Endothelial cell (in vitro differentiated cells): ENCODE measurements around the gene DUOXA2. TPM values are rescaled to one million over a fixed set of nuclear protein-coding genes. Genes with fewer than 3 reads are reported as not detected.

Source experiments
- DNase-seq: peaks from one replicate; pipeline ENCODE4 v3.0.0; 2021; ENCODE audit warnings: low spot score
- H3K27ac Mint-ChIP-seq: one replicate; pipeline ENCODE4 v1.8.0; 2021; ENCODE audit warnings: mixed read lengths, inconsistent platforms; ENCODE audit not compliant: unreplicated experiment
- H3K27me3 Mint-ChIP-seq: one replicate; pipeline ENCODE4 v1.8.0; 2021; ENCODE audit warnings: mild to moderate bottlenecking, moderate library complexity, mixed read lengths, inconsistent platforms; ENCODE audit not compliant: unreplicated experiment
- H3K36me3 Mint-ChIP-seq: one replicate; pipeline ENCODE4 v1.8.0; 2021; ENCODE audit warnings: mild to moderate bottlenecking, low read depth, mixed read lengths, inconsistent platforms; ENCODE audit not compliant: unreplicated experiment
- H3K4me1 Mint-ChIP-seq: one replicate; pipeline ENCODE4 v1.8.0; 2021; ENCODE audit warnings: mild to moderate bottlenecking, mixed read lengths, inconsistent platforms; ENCODE audit not compliant: unreplicated experiment
- H3K4me3 Mint-ChIP-seq: one replicate; pipeline ENCODE4 v1.8.0; 2021; ENCODE audit warnings: mild to moderate bottlenecking, mixed read lengths, inconsistent platforms; ENCODE audit not compliant: unreplicated experiment
- H3K9me3 Mint-ChIP-seq: one replicate; pipeline ENCODE4 v1.8.0; 2021; ENCODE audit warnings: mixed read lengths, inconsistent platforms; ENCODE audit not compliant: unreplicated experiment
- total RNA-seq: library from RNA; stranded (reverse); fragmentation: NEBNext Ultra II Directional; extraction: Animal tissue kit (Norgen Biotek cat#: 25700); gene quantifications from one replicate; pipeline ENCODE4 v1.2.1, GENCODE V29; 2021; ENCODE audit not compliant: unreplicated experiment
- TF ChIP-seq, protein P1 (sequence below): fragments of 200-600 bp; sonication (generic); IDR thresholded peaks from one replicate; pipeline ENCODE4 v1.5.0; 2021; ENCODE audit warnings: antibody characterized with exemption; ENCODE audit not compliant: unreplicated experiment

The DUOXA2 gene
- total RNA-seq, 1 donor from 2014 or later, result not detected

DNA sequence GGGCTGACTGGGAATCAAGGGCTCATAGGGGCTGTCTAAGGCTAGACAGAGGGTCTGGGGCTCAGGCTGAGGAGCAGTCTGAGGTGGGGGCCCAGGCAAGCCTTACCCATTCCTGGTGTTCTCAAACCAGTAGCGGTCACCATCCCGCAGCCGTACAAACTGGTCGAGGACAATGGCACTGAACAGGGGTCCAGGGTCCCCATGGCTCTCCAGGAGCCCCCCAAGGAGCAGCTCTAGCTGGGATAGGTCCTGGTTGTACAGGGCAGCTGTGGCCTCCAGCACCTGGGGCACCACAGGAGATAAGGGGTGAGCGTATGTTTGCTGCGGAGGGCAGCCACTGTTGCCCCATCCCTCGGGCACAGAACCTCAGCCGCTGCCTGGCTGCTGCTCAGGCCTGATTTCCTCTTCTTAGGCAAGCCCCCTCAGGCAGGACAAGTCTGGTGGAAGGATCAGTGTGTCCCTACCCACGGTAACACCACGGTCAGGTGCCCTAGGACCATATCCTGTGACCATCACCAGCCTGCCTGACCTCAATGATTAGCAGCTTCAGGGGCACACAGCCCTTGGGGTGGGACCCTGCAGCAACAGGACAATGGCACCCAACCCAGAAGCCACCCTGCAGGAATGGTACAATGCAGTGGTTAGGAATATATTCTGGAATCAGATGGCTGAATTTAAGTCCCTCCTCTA is 6.0 kb upstream of the DUOXA2 start:
- Mint-ChIP-seq H3K27ac (no peak overlapping the region), H3K4me1 (peaks cover 10% of the 10 kb centered on the region), H3K9me3 (no peaks in the 10 kb centered on the region), H3K4me3 (no peak overlapping the region), H3K27me3 (peaks cover 32% of the 10 kb centered on the region), H3K36me3 (peaks cover 3% of the 10 kb centered on the region)
- TF ChIP-seq, protein P1, sequence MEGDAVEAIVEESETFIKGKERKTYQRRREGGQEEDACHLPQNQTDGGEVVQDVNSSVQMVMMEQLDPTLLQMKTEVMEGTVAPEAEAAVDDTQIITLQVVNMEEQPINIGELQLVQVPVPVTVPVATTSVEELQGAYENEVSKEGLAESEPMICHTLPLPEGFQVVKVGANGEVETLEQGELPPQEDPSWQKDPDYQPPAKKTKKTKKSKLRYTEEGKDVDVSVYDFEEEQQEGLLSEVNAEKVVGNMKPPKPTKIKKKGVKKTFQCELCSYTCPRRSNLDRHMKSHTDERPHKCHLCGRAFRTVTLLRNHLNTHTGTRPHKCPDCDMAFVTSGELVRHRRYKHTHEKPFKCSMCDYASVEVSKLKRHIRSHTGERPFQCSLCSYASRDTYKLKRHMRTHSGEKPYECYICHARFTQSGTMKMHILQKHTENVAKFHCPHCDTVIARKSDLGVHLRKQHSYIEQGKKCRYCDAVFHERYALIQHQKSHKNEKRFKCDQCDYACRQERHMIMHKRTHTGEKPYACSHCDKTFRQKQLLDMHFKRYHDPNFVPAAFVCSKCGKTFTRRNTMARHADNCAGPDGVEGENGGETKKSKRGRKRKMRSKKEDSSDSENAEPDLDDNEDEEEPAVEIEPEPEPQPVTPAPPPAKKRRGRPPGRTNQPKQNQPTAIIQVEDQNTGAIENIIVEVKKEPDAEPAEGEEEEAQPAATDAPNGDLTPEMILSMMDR, result no peak
- no peak for DNase-seq

DNA sequence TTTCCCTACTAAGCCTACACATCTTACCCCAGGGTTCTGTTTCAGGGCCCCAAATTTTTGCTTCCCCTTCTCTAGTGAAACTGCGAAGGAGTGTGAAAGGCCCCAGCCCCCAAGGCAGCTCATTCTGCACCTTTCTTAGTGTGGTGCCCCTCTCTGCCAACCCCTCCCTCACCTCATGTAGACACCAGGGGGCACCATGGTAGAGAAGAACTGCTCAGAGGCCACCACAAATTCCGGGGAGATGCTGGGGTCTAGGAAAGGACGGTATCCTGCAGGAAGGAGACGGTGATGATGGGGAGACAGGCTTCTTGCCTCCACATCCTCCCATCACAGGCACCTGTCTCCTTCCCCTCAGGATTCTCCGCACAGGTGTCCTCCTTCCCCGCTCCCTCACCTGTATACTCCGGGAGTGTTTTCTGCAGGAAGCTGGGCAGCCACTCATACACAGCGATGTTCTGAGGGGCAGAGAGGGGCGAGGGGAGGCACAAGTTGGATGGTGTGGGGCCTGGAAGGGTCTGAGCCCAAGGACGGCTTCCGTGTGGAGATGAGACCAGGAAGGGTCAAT is 3.8 kb upstream of the DUOXA2 start:
- Mint-ChIP-seq H3K4me3 (no peak overlapping the region), H3K9me3 (no peaks in the 10 kb centered on the region), H3K36me3 (peaks cover under 1% of the 10 kb centered on the region), H3K27ac (no peak overlapping the region), H3K27me3 (peaks cover 38% of the 10 kb centered on the region), H3K4me1 (peaks cover 17% of the 10 kb centered on the region)
- TF ChIP-seq, protein P1, result no peak
- no peak for DNase-seq

DNA sequence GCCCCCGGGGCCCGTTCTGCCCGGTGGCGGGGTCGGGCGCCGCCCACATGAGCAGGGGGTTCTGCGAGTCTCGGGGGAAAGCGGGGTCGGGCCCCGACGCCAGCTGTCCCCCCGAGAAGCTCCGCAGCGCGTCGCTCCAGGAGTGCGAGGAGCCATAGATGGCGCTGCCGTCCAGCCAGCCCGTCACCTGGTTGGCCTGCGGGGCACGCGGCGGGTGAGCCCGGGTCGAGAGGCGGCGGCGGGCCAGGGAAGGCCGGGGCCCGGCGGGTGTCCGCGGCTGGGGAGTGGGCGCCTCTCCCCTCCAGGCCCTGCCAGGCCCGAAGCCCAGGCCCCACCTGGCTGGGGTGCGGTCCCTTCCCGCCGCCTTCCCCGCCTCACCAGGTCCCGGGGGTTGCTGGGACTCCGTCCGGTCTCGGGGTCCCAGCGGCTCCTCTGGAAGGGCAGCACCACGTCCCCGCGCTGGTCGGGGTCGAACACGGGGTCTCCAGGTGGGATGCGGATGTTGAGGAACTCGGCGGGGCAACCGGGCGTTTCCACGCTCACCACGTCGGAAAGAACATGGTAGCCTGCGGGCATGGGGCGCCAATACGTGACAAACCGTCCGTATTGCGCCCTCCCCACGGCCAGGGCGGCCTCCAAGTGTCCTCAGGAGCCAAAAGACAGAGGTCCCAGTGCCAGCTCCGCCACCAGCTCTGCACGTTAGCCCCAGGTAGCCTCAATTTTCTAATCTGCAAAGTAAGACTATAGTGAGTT is 2.6 kb upstream of the DUOXA2 start:
- Mint-ChIP-seq H3K4me3 (peak overlapping the region; percentile 42), H3K36me3 (peaks cover 3% of the 10 kb centered on the region), H3K4me1 (peaks cover 17% of the 10 kb centered on the region), H3K9me3 (no peaks in the 10 kb centered on the region), H3K27ac (no peak overlapping the region), H3K27me3 (peaks cover 48% of the 10 kb centered on the region)
- no peak for DNase-seq
- TF ChIP-seq, protein P1, result no peak

DNA sequence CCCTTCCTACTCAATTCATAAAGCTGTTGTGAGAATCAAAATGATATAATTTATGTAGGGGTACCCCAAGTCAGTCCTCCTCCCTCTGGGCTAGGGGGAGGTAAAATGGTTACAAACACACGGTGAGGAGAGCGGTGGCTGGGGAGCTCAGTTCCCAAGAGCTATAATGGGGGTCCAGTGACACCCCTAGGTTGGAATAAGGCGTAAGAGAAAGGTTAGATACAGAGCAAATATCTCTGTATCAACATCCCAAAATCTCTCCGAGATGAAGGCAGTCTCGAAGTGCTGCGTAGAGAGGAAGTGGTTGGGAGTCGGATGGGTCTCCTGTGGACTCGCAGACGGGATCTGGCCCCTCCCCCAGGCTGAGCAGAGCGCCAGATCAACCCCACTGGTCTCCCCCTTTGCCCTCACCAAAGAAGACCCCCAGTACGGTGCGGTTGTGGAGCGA is 2.0 kb upstream of the DUOXA2 start:
- no peak for DNase-seq
- Mint-ChIP-seq H3K27me3 (peaks cover 47% of the 10 kb centered on the region), H3K27ac (no peak overlapping the region), H3K4me1 (peaks cover 17% of the 10 kb centered on the region), H3K4me3 (peak overlapping the region; percentile 42), H3K36me3 (peaks cover 3% of the 10 kb centered on the region), H3K9me3 (no peaks in the 10 kb centered on the region)
- TF ChIP-seq, protein P1, result no peak
